Activated CD4-positive, CD25-positive, alpha-beta regulatory T cell (primary cell): ENCODE data around the gene SAFB2.

Experiments
- DNase-seq, 4 experiments: peaks; one replicate each; lab custom pipeline; 2025; lab: John Stamatoyannopoulos, UW

Gene SAFB2

GRCh38 chr19:5579697-5580096, 42.9 kb downstream of the SAFB2 start:
- no peak for DNase-seq

GRCh38 chr19:5579286-5579685, 43.3 kb downstream of the SAFB2 start:
- no peak for DNase-seq

DNA sequence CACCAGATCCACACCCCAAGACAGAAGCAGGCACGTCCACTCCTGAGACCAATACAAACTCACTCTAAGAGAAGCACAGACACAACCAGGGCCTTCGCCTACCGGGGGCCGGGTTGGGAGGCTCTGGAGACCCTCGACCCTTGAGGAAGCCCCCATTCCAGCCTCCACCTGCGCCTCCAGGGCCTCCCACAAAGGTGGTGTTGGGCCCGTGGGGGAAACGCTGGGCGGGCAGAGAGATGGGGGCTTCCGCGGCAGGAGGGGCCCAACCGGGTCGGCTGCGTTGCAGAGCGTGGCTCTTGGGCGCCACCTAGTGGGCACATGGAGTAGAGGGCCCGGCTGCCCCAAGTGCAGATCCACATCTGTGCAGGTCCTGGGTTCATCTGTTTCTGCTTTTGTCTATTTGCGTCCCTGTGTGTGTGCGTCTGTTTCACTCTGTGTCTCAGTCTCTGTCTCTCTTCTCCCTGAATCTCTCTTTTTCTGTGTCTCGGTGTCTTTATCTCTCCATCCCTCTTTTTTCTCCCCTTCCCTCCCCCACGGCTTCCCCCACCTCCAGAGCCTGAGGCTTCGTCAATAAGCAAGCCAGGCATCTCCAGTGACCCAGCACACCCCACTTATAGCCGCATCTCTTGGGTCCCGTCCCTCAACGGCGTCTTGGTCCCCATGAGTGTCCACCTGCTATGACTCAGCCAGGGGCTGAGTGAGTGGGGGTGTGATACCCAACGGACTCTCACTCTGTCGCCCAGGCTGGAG, 44.3 kb downstream of the SAFB2 start:
- peak; percentile 52 to 67 (median 57) for DNase-seq

- no peak for DNase-seq
Observed at GRCh38 chr19:5575590-5575989, 47.0 kb downstream of the SAFB2 start.

GRCh38 chr19:5572556-5573286, 49.9 kb downstream of the SAFB2 start:
- no peak for DNase-seq

DNA sequence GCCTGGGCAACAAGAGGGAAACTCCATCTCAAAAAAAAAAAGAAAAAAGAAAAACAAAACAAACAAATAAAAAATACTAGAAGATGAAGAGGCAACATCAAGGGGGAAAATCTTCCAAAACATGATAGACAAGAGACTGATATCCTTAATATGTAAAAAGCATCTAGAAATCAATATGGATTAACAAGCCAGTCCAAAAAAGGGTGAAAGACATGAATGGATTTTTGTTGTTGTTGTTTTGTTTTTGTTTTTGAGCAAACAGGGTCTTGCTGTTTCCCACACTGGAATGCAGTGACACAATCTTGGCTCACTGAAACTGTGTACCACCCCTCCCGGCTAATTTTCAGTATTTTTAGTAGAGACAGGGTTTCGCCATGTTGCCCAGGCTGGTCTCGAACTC, 50.8 kb downstream of the SAFB2 start:
- no peak for DNase-seq

- no peak for DNase-seq
Observed at GRCh38 chr19:5567970-5568407, 54.6 kb downstream of the SAFB2 start.

DNA sequence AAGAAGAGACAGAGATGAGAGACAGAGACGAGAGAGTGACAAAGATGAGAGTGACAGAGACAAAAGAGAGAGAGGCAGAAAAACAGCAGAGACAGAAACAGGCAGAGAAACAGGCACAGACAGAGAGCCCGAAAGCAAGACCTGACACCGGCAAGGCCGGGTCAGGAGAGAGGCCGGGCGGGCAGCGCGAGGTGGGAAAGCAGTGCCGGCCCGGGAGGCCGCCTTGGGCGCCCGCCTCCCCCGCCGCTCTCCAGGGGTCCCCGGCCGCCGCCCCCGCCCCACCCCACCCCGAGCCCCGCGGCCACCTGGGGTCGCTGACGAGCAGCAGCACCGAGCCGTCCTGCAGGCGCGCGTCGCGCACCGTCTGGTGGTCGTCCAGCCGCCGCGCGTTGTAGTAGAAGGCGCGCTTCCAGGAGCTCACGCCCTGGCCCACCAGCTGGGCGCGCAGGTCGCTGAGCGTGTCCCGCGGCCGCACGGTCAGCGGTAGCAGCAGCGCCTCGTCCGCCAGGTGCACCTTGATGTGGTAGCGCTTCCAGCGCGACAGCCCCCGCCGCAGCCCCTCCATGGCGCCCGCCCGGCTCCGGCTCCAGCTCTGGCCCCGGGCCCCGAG, 55.1 kb downstream of the SAFB2 start, which contains the start of gene TINCR:
TINCR (minus strand) TSS at position 594 of the 610 bp plus-strand sequence.
- DNase-seq: no peak

- DNase-seq: no peak
Observed at GRCh38 chr19:5564930-5565329, 57.6 kb downstream of the SAFB2 start.

GRCh38 chr19:5563935-5564612, 58.5 kb downstream of the SAFB2 start:
- DNase-seq: no peak

DNA sequence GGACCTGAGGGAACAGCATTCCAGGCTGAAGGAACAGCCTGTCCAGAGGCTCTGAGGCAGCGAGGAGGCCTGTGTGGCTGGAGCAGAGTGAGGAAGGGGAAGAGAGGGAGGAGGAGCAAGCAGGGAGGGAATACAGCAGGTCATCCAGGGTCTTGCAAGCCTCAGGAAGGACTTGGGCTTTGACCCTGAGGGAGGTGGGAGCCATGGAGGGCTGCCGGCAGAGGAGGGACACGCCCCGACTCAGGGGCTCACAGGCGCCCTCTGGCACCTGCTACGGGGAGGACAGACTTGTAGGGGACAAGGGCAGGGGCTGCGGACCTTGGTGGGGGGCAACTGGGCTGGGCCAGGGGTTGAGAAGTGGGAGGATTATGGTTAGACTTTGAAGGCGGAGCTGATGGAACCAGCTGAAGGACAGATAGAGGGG, 59.6 kb downstream of the SAFB2 start:
- DNase-seq: no peak

DNA sequence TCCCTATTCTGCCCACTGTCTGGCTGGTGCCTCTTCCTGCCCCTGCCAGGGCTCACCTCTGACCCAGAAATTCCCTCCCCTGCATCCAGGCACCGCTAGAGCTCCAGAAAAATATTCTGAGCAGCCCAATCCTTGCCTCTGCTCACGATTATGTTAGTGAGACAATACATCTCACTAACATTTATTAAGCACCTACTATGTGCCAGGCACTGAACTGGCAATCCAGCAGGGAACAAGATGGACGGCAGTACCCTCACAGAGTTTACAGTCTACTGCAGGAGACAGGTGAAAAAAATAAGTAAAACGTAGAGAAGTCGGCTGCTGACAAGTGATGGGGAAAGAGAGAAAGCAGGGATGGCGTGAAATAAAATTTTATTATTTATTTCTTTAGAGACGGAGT, 60.3 kb downstream of the SAFB2 start:
- DNase-seq: no peak

DNA sequence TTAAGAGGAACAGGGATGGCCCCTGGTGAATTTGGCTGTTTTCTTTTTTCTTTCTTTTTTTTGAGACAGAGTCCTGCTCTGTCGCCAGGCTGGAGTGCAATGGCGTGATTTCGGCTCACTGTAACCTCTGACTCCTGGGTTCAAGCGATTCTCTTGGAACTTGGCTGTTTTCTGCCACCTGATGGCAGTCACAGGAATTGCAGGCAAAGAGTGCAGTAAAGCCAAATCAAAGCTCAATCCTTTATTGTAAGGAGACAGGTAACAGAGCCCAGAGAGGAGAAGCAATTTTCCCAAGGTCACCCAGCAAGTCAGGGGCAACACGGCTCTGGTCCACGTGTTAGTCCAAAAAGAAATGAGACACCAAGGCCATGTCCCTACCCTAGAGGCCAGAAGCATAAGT, 61.0 kb downstream of the SAFB2 start:
- no peak for DNase-seq

DNA sequence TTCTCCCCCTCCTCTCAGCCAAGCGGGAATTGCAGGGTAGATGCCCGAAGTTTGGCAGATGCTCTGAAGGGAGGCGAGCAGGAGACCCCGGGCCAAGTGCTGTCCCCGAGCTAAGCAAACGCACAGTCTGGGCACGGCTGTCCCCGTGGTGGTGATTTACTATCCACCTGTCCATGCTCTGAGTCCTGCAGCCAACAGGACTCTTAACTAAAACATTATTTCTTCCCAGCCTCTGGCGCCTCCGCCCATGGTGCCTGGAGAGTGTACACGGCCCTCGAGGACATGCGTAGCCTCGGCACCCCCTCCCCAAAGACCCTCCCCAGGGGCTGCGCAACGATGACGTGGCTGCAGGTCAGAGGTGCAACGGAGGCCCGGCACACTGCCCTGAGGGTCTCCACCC, 62.4 kb downstream of the SAFB2 start:
- no peak for DNase-seq

- DNase-seq: no peak
Observed at GRCh38 chr19:5559804-5560133, 62.8 kb downstream of the SAFB2 start.

- no peak for DNase-seq
Observed at GRCh38 chr19:5558101-5558621, 64.4 kb downstream of the SAFB2 start.

DNA sequence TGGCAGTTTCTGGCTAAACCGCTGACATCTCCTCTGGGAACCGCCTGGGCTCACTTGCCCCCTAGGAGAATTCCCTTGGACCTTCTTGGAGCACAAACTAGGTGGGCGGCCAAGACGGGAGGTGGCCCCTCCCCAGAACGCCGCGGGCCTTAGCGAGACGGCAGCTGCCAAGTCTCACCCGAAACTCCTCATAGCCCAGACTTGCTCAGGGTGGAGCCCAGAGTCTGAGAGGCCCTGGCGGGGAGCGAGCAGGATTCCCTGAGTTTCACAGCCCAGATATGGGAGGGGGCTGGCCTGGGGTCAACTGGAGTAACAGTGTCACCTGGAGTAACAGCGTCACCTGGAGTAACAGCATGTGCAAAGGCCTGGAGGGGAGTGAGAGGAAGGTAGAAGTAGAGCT, 64.9 kb downstream of the SAFB2 start:
- DNase-seq: no peak

DNA sequence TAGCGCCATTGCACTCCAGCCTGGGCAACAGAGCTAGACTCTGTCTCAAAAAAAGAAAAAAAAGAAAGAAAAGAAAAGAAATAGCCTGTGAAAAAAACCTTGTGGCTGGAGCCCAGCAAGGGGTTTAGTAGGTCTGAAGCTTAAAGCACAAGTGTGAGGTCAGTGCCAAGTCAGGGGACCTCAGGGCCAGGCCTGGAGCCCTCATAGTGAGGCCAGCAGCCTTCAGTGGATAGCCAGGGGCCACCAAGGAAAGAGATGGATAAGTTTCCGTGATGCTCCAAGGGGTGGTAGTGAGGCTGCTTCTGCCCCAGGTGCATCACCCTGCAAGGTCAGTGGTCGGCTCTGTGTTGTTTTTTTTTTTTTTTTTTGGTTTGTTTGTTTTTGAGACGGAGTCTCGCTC, 67.7 kb downstream of the SAFB2 start:
- DNase-seq: no peak

GRCh38 chr19:5553892-5554291, 68.7 kb downstream of the SAFB2 start:
- no peak for DNase-seq

- DNase-seq: no peak
Observed at GRCh38 chr19:5547881-5548280, 74.7 kb downstream of the SAFB2 start.

DNA sequence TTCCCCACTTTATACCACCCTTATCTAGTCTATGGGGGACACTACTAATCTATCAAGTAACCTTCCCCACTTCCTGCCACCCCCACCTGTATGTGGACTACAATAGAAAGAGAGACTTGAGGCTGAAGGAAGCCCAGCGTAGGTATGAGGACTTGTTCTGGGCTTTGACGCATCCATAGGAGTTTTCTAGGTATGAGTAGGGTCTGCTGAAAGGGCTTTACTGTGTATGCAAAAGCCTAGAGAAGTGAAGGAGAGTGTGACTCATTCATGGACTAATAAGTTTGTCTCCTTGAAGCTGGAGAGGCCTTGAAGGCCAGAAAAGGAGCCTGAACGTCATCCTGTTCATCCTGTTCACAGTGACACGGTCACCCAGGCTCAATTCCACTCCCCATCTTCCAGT, 76.6 kb downstream of the SAFB2 start:
- no peak for DNase-seq

GRCh38 chr19:5545051-5545450, 77.5 kb downstream of the SAFB2 start:
- DNase-seq: no peak
